ENCODE data around the gene IQCE. TPM values are rescaled to one million over a fixed set of nuclear protein-coding genes. Genes with fewer than 3 reads are reported as not detected.

Gene IQCE
- polyA plus RNA-seq, 1 donor from 2014 or later, result 21.2 TPM

- Histone ChIP-seq H2AFZ (ENCODE audit: low read depth, low read length) (no peak overlapping the region), H3K4me3 (ENCODE audit: low read length) (no peak overlapping the region), H3K27me3 (ENCODE audit: insufficient read depth, low read depth, low read length) (no peaks in the 10 kb centered on the region), H3K36me3 (ENCODE audit: insufficient read depth, low read length) (no peaks in the 10 kb centered on the region), H3K9ac (ENCODE audit: low read length) (no peak overlapping the region), H3K27ac (ENCODE audit: low read length) (no peak overlapping the region), H3K9me2 (ENCODE audit: insufficient read depth, low read length) (no peaks in the 10 kb centered on the region), H3F3A (ENCODE audit: insufficient read depth, low read length, poor library complexity, severe bottlenecking) (no peaks in the 10 kb centered on the region), H3K79me2 (replicated peaks; ENCODE audit: insufficient read depth, low read length) (peaks cover 67% of the 10 kb centered on the region), H4K20me1 (ENCODE audit: insufficient read depth) (peaks cover 81% of the 10 kb centered on the region), H3K4me2 (ENCODE audit: low read length) (no peak overlapping the region), H3K9me3 (ENCODE audit: low read length) (no peaks in the 10 kb centered on the region)
- TF ChIP-seq CTCF (IDR thresholded peaks at IDR 0.05; ENCODE audit: poor library complexity, severe bottlenecking) (no peak), REST (IDR thresholded peaks at IDR 0.05; ENCODE audit: borderline replicate concordance) (no peak), EZH2 (IDR thresholded peaks at IDR 0.05; ENCODE audit: borderline replicate concordance, insufficient read depth, low read length, poor library complexity, severe bottlenecking) (no peak), RAD21 (conservative IDR thresholded peaks at IDR 0.05) (no peak), EP300 (conservative IDR thresholded peaks at IDR 0.05; ENCODE audit: poor library complexity, severe bottlenecking) (no peak)
These were observed 77.3 kb downstream of the IQCE start for GRCh38 chr7:2635810-2636701.

GRCh38 chr7:2637066-2637471, 78.3 kb downstream of the IQCE start:
- Histone ChIP-seq H3K27me3 (ENCODE audit: insufficient read depth, low read depth, low read length) (no peaks in the 10 kb centered on the region), H3K9ac (ENCODE audit: low read length) (no peak overlapping the region), H3K9me3 (ENCODE audit: low read length) (no peaks in the 10 kb centered on the region), H3K79me2 (replicated peaks; ENCODE audit: insufficient read depth, low read length) (peaks cover 74% of the 10 kb centered on the region), H3K4me2 (ENCODE audit: low read length) (no peak overlapping the region), H2AFZ (ENCODE audit: low read depth, low read length) (no peak overlapping the region), H3K27ac (ENCODE audit: low read length) (no peak overlapping the region), H3F3A (ENCODE audit: insufficient read depth, low read length, poor library complexity, severe bottlenecking) (no peaks in the 10 kb centered on the region), H3K4me3 (ENCODE audit: low read length) (no peak overlapping the region), H4K20me1 (ENCODE audit: insufficient read depth) (peaks cover 86% of the 10 kb centered on the region), H3K36me3 (ENCODE audit: insufficient read depth, low read length) (no peaks in the 10 kb centered on the region), H3K9me2 (ENCODE audit: insufficient read depth, low read length) (no peaks in the 10 kb centered on the region)
- TF ChIP-seq TAF1 (IDR thresholded peaks at IDR 0.05; ENCODE audit: low read depth) (no peak), POLR2AphosphoS5 (IDR thresholded peaks at IDR 0.05) (no peak), EP300 (conservative IDR thresholded peaks at IDR 0.05; ENCODE audit: poor library complexity, severe bottlenecking) (no peak), CTCF (IDR thresholded peaks at IDR 0.05; ENCODE audit: poor library complexity, severe bottlenecking) (no peak), MXI1 (conservative IDR thresholded peaks at IDR 0.05; ENCODE audit: poor library complexity, severe bottlenecking) (no peak), RAD21 (conservative IDR thresholded peaks at IDR 0.05) (no peak), SMC3 (conservative IDR thresholded peaks at IDR 0.05; ENCODE audit: poor library complexity) (no peak), REST (IDR thresholded peaks at IDR 0.05; ENCODE audit: borderline replicate concordance) (no peak), EZH2 (IDR thresholded peaks at IDR 0.05; ENCODE audit: borderline replicate concordance, insufficient read depth, low read length, poor library complexity, severe bottlenecking) (no peak)

Measured in neural cell (in vitro differentiated cells).